ENCODE measurements around the gene TPCN1. TPM values are rescaled to one million over a fixed set of nuclear protein-coding genes. Genes with fewer than 3 reads are reported as not detected.

Gene TPCN1
- polyA plus RNA-seq, 1 experiment, result 31.9 TPM

- Histone ChIP-seq H3K4me3 (ENCODE audit: low read depth, low read length) (no peak overlapping the region), H3K27me3 (ENCODE audit: control insufficient read depth, insufficient read depth, low read length) (no peaks in the 10 kb centered on the region), H3K36me3 (ENCODE audit: control insufficient read depth, insufficient read depth, low read length) (peaks cover 21% of the 10 kb centered on the region)
- ChIA-PET CTCF (no interaction called here), POLR2A (no interaction called here)
- no peak for DNase-seq (ENCODE audit: low read depth)
- TF ChIP-seq, protein P1, sequence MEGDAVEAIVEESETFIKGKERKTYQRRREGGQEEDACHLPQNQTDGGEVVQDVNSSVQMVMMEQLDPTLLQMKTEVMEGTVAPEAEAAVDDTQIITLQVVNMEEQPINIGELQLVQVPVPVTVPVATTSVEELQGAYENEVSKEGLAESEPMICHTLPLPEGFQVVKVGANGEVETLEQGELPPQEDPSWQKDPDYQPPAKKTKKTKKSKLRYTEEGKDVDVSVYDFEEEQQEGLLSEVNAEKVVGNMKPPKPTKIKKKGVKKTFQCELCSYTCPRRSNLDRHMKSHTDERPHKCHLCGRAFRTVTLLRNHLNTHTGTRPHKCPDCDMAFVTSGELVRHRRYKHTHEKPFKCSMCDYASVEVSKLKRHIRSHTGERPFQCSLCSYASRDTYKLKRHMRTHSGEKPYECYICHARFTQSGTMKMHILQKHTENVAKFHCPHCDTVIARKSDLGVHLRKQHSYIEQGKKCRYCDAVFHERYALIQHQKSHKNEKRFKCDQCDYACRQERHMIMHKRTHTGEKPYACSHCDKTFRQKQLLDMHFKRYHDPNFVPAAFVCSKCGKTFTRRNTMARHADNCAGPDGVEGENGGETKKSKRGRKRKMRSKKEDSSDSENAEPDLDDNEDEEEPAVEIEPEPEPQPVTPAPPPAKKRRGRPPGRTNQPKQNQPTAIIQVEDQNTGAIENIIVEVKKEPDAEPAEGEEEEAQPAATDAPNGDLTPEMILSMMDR (IDR thresholded peaks at IDR 0.05; ENCODE audit: insufficient read depth, low read depth, low read length), result no peak
These were observed 95.9 kb downstream of the TPCN1 start for GRCh38 chr12:113317122-113317521.

- CTCF ChIA-PET, result no interaction called here
- no peaks in the 10 kb centered on the region for H3K27me3 ChIP-seq (ENCODE audit: control insufficient read depth, insufficient read depth, low read length)
- peaks cover 21% of the 10 kb centered on the region for H3K36me3 ChIP-seq (ENCODE audit: control insufficient read depth, insufficient read depth, low read length)
- TF ChIP-seq, protein P1 (IDR thresholded peaks at IDR 0.05; ENCODE audit: insufficient read depth, low read depth, low read length), result no peak
- no peak for DNase-seq (ENCODE audit: low read depth)
- POLR2A ChIA-PET, result no interaction called here
- H3K4me3 ChIP-seq (ENCODE audit: low read depth, low read length), result no peak overlapping the region
These were observed 96.9 kb downstream of the TPCN1 start for GRCh38 chr12:113318046-113318656.

DNA sequence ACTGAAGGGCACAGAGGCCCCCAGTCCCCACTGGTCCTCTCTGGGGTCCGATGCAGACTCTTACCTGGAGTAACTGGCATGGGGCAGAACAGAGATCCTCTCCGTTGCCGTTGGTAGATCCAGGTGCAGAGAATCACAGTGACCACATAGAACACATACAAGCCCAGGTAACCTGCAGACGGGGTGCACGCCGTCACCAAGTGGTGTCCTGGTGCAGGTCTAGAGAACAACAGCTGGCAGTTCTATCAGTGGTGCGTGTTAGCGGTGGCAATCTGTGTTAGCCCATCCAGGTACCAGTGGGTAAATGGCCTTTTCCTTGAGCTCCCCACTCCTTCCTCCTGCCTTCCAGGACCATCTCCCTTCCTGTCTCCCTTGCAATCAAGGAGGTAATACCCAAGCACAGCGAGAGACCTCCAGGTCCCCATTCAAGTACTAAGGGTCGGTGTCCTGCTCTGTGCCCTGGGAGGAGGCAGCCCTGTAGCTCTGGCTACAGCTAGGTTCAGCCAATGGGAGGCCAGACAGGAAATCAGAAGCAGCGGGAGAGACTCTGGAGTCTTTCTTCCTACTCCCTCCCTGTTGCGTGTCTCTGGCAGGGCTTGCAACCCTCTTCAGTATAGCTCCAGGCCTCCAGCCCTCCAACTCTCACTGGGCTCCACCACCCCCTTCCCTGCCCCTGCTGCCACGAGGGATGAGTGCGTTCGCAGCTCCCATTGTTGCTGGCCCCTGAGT, 97.8 kb downstream of the TPCN1 start:
- TF ChIP-seq, protein P1 (IDR thresholded peaks at IDR 0.05; ENCODE audit: insufficient read depth, low read depth, low read length), result no peak
- POLR2A ChIA-PET, result no interaction called here
- DNase-seq (ENCODE audit: low read depth), result no peak
- Histone ChIP-seq H3K4me3 (ENCODE audit: low read depth, low read length) (no peak overlapping the region), H3K36me3 (ENCODE audit: control insufficient read depth, insufficient read depth, low read length) (peaks cover 21% of the 10 kb centered on the region), H3K27me3 (ENCODE audit: control insufficient read depth, insufficient read depth, low read length) (no peaks in the 10 kb centered on the region)
- CTCF ChIA-PET, result interaction anchor here (1.3 to 2.1 kb wide), 2 partner anchors 106 to 144 kb away, joined by 4 to 10 read pairs; no protein-coding TSS in a partner anchor

GRCh38 chr12:113320401-113320800, 99.1 kb downstream of the TPCN1 start:
- POLR2A ChIA-PET, result no interaction called here

DNA sequence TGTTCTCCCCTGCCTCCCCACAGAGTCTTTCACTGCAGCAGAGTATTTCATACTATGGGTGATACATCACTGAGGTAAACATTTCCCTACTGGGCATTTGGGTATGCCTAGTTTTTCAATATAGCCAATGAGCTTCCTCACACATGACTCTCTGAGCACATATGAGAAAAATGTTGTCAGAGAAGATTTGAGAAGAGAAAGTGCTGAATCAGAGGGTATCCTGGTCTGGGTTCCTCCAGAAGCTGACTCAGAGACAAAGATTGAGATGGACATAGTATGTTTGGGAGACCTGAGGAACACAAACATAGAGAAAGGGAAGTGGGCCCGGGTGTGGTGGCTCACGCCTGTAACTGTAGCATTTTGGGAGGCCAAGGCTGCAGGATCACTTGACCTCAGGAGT, 101.1 kb downstream of the TPCN1 start:
- Histone ChIP-seq H3K27me3 (ENCODE audit: control insufficient read depth, insufficient read depth, low read length) (no peaks in the 10 kb centered on the region), H3K4me3 (ENCODE audit: low read depth, low read length) (no peak overlapping the region), H3K36me3 (ENCODE audit: control insufficient read depth, insufficient read depth, low read length) (peaks cover 17% of the 10 kb centered on the region)
- DNase-seq (ENCODE audit: low read depth), result peak; percentile 32
- TF ChIP-seq, protein P1 (IDR thresholded peaks at IDR 0.05; ENCODE audit: insufficient read depth, low read depth, low read length), result no peak
- CTCF ChIA-PET, result interaction anchor here (3.2 kb wide), 1 partner anchor 103 kb away, joined by 9 read pairs; no protein-coding TSS in a partner anchor
- POLR2A ChIA-PET, result no interaction called here

More at GRCh38 chr12:113320401-113320800, 99.1 kb downstream of the TPCN1 start:
- TF ChIP-seq, protein P1 (IDR thresholded peaks at IDR 0.05; ENCODE audit: insufficient read depth, low read depth, low read length), result no peak
- Histone ChIP-seq H3K36me3 (ENCODE audit: control insufficient read depth, insufficient read depth, low read length) (peaks cover 21% of the 10 kb centered on the region), H3K4me3 (ENCODE audit: low read depth, low read length) (no peak overlapping the region), H3K27me3 (ENCODE audit: control insufficient read depth, insufficient read depth, low read length) (no peaks in the 10 kb centered on the region)
- CTCF ChIA-PET, result interaction anchor here (1.1 to 2.1 kb wide), 2 partner anchors 105 to 327 kb away, joined by 3 to 10 read pairs; no protein-coding TSS in a partner anchor
- no peak for DNase-seq (ENCODE audit: low read depth)

All from BJ (cell line).